Osteocyte (in vitro differentiated cells): Measurements from ENCODE around the gene PEMT. TPM values are rescaled to one million over a fixed set of nuclear protein-coding genes. Genes with fewer than 3 reads are reported as not detected.
A peak's percentile ranks its signal among the peaks of the same experiment; 100 is the strongest.
"Not testable (repeated sequence)": the region's sequence is repeated elsewhere in the genome, so short reads cannot be mapped to it uniquely, and the experiment has no call there.

Experiments
- DNase-seq: peaks from one replicate; pipeline ENCODE4 v3.0.0; 2021; ENCODE audit warnings: mixed read lengths; ENCODE audit not compliant: unreplicated experiment; ENCODE audit errors: extremely low spot score
- H3K27ac Mint-ChIP-seq: one replicate; pipeline ENCODE4 v1.8.0; 2021; ENCODE audit warnings: mild to moderate bottlenecking, mixed read lengths; ENCODE audit not compliant: unreplicated experiment
- H3K27me3 Mint-ChIP-seq: one replicate; pipeline ENCODE4 v1.8.0; 2021; ENCODE audit warnings: mixed read lengths; ENCODE audit not compliant: unreplicated experiment
- H3K36me3 Mint-ChIP-seq: one replicate; pipeline ENCODE4 v1.8.0; 2021; ENCODE audit warnings: mixed read lengths; ENCODE audit not compliant: unreplicated experiment
- H3K4me1 Mint-ChIP-seq: one replicate; pipeline ENCODE4 v1.8.0; 2021; ENCODE audit warnings: mixed read lengths; ENCODE audit not compliant: unreplicated experiment
- H3K4me3 Mint-ChIP-seq: one replicate; pipeline ENCODE4 v1.8.0; 2021; ENCODE audit warnings: mild to moderate bottlenecking, moderate library complexity, mixed read lengths; ENCODE audit not compliant: unreplicated experiment
- H3K9me3 Mint-ChIP-seq: one replicate; pipeline ENCODE4 v1.8.0; 2021; ENCODE audit warnings: mixed read lengths; ENCODE audit not compliant: unreplicated experiment
- CTCF ChIP-seq: fragments of 200-600 bp; sonication (generic); IDR thresholded peaks from 2 replicates; pipeline ENCODE4 v1.5.0; 2021; ENCODE audit warnings: antibody characterized with exemption, mild to moderate bottlenecking, moderate library complexity
- long read RNA-seq: library from polyadenylated mRNA; unstranded; transcript quantifications from one replicate; pipeline ENCODE4 v2.0.0, GENCODE V29; 2021
- total RNA-seq: library from RNA; stranded (reverse); gene quantifications from 2 replicates; pipeline ENCODE4 v1.2.1, GENCODE V29; 2021

Gene PEMT
- total RNA-seq, result 25.6 and 31.0 TPM in 2 replicates
- long read RNA-seq, transcript PEMT-201 (7 exons, 1,013 nt), result major isoform, 15 of 15 reads
- long read RNA-seq, partial matches to known transcripts, result 0 of 15 reads
- long read RNA-seq, other reads (novel, unspliced or antisense), result 0 of 15 reads

- Mint-ChIP-seq H3K27ac (peak within 1 kb of the TSS; percentile 76), H3K27me3 (no peaks in the 10 kb centered on the region), H3K9me3 (no peaks in the 10 kb centered on the region), H3K36me3 (no peaks in the 10 kb centered on the region), H3K4me3 (peak within 1 kb of the TSS; percentile 86), H3K4me1 (peaks cover 18% of the 10 kb centered on the region)
- peak; percentile 13 for TF ChIP-seq CTCF
- DNase-seq, result peak; percentile 97
Observed at GRCh38 chr17:17591355-17592298, at the start of gene PEMT. Gene PEMT, minus strand, starts transcription at chr17:17591708. Its CDS starts 82 bp downstream, at chr17:17591626.

GRCh38 chr17:17639661-17640270 is 48.3 kb upstream of the PEMT start:
- H3K27ac Mint-ChIP-seq, H3K9me3 Mint-ChIP-seq, H3K27me3 Mint-ChIP-seq, DNase-seq, H3K4me3 Mint-ChIP-seq, H3K4me1 Mint-ChIP-seq, H3K36me3 Mint-ChIP-seq: not testable (repeated sequence)

GRCh38 chr17:17638467-17638866 is 47.0 kb upstream of the PEMT start:
- Mint-ChIP-seq H3K4me1 (no peaks in the 10 kb centered on the region), H3K27me3 (peaks cover 3% of the 10 kb centered on the region), H3K36me3 (no peaks in the 10 kb centered on the region)

GRCh38 chr17:17636272-17636885 is 44.9 kb upstream of the PEMT start:
- Mint-ChIP-seq H3K4me3 (no peak overlapping the region), H3K27me3 (peaks cover 3% of the 10 kb centered on the region), H3K27ac (no peak overlapping the region), H3K4me1 (no peaks in the 10 kb centered on the region), H3K36me3 (no peaks in the 10 kb centered on the region), H3K9me3 (no peaks in the 10 kb centered on the region)
- no peak for DNase-seq
- TF ChIP-seq CTCF, result no peak

More at GRCh38 chr17:17638467-17638866, 47.0 kb upstream of the PEMT start:
- no peak for DNase-seq
- TF ChIP-seq CTCF, result no peak
- H3K9me3 Mint-ChIP-seq, result no peaks in the 10 kb centered on the region
- H3K27ac Mint-ChIP-seq, result no peak overlapping the region
- H3K4me3 Mint-ChIP-seq, result no peak overlapping the region

- H3K27ac Mint-ChIP-seq, DNase-seq, H3K27me3 Mint-ChIP-seq, H3K9me3 Mint-ChIP-seq, H3K36me3 Mint-ChIP-seq, H3K4me3 Mint-ChIP-seq, H3K4me1 Mint-ChIP-seq: not testable (repeated sequence)
Observed at GRCh38 chr17:17635537-17636271, 44.2 kb upstream of the PEMT start.
